Measurements from ENCODE around the gene CNTROB.

Gene CNTROB

DNA sequence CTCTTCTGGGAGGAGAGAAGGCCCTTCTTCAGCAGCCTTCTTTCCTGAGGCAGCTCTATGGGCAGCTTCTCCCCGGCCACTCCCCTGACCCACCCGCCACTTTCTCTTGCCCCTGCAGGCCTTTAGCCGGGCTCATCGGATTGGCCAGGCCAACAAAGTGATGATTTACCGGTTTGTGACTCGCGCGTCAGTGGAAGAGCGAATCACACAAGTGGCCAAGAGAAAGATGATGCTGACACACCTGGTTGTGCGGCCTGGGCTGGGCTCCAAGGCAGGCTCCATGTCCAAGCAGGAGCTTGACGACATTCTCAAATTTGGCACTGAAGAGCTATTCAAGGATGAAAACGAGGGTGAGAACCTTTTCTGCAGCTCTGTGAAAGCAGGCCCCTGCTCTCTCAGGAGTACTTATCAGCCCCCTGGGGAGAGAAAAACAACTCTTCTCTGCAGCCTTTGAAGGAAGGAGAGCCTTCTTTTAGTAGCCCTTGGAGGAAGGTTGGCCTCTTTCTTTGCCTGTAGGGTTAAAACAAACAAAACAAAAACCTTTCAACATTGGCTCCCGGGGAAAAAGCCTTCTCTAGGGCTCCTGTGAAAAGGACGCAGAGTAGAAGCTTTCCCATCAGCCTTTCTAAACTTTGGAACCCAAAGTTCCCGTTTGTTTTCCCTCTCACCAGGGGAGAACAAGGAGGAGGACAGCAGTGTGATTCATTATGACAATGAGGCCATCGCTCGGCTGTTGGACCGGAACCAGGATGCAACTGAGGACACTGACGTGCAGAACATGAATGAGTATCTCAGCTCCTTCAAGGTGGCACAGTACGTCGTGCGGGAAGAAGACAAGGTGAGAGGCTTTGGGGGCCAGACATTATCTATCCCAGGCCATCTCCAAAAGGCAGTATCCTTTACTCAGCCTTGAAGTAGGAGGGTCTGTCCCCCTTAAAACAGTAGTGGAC, 28.6 kb upstream of the CNTROB start:
- H3K4me3 ChIP-seq (ENCODE audit: low read depth, low read length), result no peak overlapping the region
- DNase-seq (ENCODE audit: low read depth), result no peak

DNA sequence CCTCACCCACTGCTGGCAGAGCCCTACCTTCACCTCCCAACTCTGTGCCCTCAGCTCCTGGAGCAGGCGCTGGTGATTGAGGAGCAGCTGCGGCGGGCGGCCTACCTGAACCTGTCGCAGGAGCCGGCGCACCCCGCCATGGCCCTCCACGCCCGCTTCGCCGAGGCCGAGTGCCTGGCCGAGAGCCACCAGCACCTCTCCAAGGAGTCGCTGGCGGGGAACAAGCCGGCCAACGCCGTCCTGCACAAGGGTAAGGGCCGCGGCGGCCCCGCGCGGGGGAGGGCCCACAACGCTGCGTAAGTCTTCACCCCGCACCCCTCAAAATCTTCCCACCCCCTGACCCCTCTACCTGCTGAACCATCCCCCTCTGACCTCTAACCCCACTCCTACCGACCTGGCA, 22.9 kb upstream of the CNTROB start:
- H3K4me3 ChIP-seq (ENCODE audit: low read depth, low read length), result no peak overlapping the region

DNA sequence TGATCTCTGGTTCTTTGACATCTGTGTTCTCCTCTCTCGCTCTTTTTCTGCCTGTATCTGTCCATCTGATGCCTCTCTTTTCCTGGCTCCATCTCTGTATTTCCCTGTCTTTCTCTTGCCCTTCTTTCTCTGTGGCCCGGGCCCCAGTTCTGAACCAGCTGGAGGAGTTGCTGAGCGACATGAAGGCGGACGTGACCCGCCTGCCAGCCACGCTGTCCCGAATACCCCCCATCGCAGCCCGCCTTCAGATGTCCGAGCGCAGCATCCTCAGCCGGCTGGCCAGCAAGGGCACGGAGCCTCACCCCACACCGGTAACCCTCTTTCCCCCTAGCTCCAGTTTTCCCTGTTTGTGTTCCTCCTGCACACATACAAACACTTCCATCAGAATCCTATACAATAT, 21.7 kb upstream of the CNTROB start:
- no peak overlapping the region for H3K4me3 ChIP-seq (ENCODE audit: low read depth, low read length)
- no peak for DNase-seq (ENCODE audit: low read depth)

More for the DNA sequence above, 22.9 kb upstream of the CNTROB start:
- no peak for DNase-seq (ENCODE audit: low read depth)

DNA sequence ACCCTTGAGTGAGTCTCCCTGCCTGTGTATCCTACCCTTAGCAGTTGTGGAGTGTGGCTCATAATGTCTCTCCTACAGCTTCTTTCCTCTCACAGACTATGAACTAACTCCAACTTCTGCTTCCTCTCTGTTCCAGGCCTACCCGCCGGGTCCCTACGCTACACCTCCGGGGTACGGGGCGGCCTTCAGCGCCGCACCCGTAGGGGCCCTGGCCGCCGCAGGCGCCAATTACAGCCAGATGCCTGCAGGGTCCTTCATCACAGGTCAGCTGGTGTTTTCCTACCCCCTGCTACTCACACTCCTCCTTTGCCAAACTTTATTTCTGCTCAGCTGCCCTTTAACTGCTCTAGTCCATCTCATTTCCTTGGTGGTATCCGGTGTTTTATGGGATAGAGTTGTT, 21.3 kb upstream of the CNTROB start:
- no peak overlapping the region for H3K4me3 ChIP-seq (ENCODE audit: low read depth, low read length)
- no peak for DNase-seq (ENCODE audit: low read depth)

- no peak overlapping the region for H3K4me3 ChIP-seq (ENCODE audit: low read depth, low read length)
- DNase-seq (ENCODE audit: low read depth), result no peak
Measured at GRCh38 chr17:7911116-7911515, 20.9 kb upstream of the CNTROB start.

DNA sequence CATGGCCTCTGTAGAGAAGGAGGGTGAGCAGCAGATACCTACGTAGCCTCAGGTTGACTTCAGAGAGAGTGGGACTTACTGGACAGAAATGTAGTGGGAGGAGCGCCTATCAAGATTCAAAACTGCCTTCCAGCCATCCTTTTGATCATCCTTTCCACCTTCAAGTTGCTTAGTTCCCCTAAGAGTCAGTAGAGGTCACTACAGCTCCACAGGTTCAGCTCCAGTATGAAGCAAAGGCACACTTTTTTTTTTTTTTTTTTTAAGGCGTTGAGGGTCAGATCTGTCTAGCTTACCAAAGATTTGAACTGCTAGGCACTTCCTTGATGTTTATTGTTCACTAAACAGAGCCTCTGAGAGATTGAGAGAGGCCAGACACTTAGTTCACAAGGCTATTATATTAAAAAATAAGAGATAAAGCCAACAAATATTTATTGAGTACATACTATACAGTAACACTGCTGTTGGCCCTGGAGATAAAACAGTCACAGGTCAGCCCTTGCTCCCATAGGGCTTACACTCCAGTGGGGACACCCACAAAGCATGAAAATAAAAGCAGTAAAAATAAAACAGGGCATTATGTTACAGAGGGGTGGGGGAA, 19.0 kb upstream of the CNTROB start:
- no peak for DNase-seq (ENCODE audit: low read depth)

GRCh38 chr17:7915179-7915610, 16.8 kb upstream of the CNTROB start:
- H3K4me3 ChIP-seq (ENCODE audit: low read depth, low read length), result peak overlapping the region; percentile 67
- DNase-seq (ENCODE audit: low read depth), result peak; percentile 27

More for the DNA sequence above, 19.0 kb upstream of the CNTROB start:
- H3K4me3 ChIP-seq (ENCODE audit: low read depth, low read length), result no peak overlapping the region

- DNase-seq (ENCODE audit: low read depth), result peak; percentile 91
- H3K4me3 ChIP-seq (ENCODE audit: low read depth, low read length), result peak within 1 kb of the TSS; percentile 67
Measured at GRCh38 chr17:7915611-7916384, 16.2 kb upstream of the CNTROB start, which contains the start of gene RNF227. Gene RNF227 (minus strand): TSS chr17:7916289. CDS start chr17:7916195, 94 bp downstream.

- DNase-seq (ENCODE audit: low read depth), result no peak
- H3K4me3 ChIP-seq (ENCODE audit: low read depth, low read length), result peak overlapping the region; percentile 67
Measured at GRCh38 chr17:7916385-7916682, 15.7 kb upstream of the CNTROB start.

DNA sequence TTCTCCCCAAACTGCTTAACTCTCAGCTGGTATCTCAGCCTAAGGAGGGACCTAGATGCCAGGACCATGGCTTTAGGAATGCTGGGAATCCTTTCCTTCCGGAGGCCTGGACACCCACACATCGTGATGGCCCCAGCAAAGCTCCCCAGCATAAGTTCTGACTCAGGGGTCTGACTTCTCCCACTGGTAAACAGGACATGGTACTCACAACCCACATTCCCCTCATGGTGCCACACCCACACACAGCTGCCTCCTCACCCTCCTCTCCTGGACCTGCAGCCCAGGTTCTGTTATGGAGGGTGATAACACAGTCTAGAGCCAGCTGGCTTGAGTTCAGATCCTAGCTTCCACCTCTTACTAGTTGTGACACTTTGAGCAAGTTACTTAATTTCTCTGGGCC, 15.2 kb upstream of the CNTROB start:
- peak overlapping the region; percentile 67 for H3K4me3 ChIP-seq (ENCODE audit: low read depth, low read length)
- no peak for DNase-seq (ENCODE audit: low read depth)

- H3K4me3 ChIP-seq (ENCODE audit: low read depth, low read length), result peak overlapping the region; percentile 44
- no peak for DNase-seq (ENCODE audit: low read depth)
Measured at GRCh38 chr17:7922269-7922844, 9.6 kb upstream of the CNTROB start.

- peak; percentile 36 for DNase-seq (ENCODE audit: low read depth)
- H3K4me3 ChIP-seq (ENCODE audit: low read depth, low read length), result peak overlapping the region; percentile 44
Measured at GRCh38 chr17:7922845-7923628, 9.0 kb upstream of the CNTROB start.

DNA sequence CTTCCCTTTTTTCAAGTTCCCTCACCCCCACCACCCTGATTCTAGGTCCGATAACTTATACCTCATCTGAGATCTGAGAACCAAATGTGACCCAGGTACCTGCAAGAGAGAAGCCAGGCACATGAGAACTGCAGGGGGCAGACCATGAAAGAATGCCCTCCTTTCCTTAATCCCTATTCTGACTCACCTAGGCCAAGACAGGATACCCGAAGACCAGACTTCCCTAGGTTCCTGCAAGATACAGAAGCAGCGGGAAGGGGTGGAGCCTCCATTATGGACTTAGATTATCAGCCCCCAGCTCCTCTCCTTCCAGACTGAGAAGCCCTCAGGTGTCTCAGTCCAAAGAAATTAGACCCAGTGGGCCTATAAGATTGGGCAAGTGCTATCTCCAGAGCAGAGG, 4.4 kb upstream of the CNTROB start:
- H3K4me3 ChIP-seq (ENCODE audit: low read depth, low read length), result no peak overlapping the region
- DNase-seq (ENCODE audit: low read depth), result no peak

- DNase-seq (ENCODE audit: low read depth), result peak; percentile 35
Measured at GRCh38 chr17:7929158-7930023, 2.6 kb upstream of the CNTROB start, which contains the start of gene KCNAB3. Gene KCNAB3 (minus strand): TSS chr17:7929856. CDS start chr17:7929435, 421 bp downstream.

DNA sequence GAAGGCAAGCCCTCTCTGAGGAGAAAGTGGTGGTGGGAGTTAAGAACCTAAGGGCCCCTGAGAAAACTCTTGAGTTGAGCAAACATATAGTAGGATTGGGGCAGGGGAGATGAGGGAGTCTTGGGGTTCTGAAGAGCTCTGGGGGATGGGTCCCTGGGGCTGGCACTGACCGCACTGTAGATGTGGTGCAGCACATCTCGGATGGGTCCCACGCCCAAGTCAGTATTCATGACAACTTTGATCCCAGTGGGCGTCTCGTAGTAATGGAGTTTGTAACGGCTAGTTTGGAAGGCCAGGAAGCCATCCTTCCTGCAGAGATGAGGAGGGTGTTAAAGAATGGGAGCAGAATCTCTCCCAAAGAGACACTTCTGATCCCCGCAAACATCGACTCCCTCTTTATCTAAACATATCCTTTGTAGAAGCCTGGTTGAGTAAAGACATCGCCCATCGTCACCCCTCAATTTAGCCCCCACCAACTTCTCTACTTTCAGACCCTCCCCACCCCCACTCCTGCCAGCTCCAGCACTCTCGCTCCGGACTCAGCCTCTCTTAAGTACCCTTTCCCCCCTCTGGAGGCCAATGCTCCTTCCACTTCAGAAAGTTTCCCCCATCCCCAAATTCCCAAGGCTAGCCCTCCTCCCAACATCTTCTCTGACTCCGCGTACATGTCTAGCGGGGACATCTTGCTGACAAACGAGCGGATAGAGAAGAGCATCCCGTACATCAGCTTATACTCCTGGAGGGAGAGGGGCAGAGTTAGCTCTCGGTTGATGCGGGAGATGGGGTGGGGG, 970 bp upstream of the CNTROB start:
- H3K4me3 ChIP-seq (ENCODE audit: low read depth, low read length), result peak overlapping the region; percentile 96

More at GRCh38 chr17:7929158-7930023, 2.6 kb upstream of the CNTROB start, which contains the start of gene KCNAB3:
- H3K4me3 ChIP-seq (ENCODE audit: low read depth, low read length), result peak within 1 kb of the TSS; percentile 96

GRCh38 chr17:7932483-7932891, 481 bp downstream of the CNTROB start:
- H3K4me3 ChIP-seq (ENCODE audit: low read depth, low read length), result peak overlapping the region; percentile 96
- DNase-seq (ENCODE audit: low read depth), result no peak

More for the DNA sequence above, 970 bp upstream of the CNTROB start:
- DNase-seq (ENCODE audit: low read depth), result no peak

DNA sequence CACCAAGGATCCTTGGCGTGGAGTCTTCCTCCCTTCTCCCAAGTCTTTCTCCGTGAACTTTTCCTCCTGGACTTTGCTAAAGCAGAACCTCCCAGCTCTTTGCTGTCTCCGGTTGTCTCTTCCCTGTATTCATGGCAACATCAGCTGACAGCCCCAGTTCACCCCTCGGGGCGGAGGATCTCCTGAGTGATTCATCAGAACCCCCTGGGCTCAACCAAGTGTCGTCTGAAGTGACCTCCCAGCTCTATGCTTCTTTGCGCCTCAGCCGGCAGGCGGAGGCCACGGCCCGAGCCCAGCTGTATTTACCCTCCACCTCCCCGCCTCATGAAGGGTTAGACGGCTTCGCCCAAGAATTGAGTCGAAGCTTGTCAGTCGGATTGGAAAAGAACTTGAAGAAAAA, 943 bp downstream of the CNTROB start:
- DNase-seq (ENCODE audit: low read depth), result peak; percentile 23
- H3K4me3 ChIP-seq (ENCODE audit: low read depth, low read length), result peak overlapping the region; percentile 96

Measured in skeletal muscle cell (primary cell).